Suppressor macrophage treated with lipopolysaccharide for 1 hour (primary cell): ENCODE data around the gene UQCC5.

ENCODE experiments used
- DNase-seq, 3 donors: peaks; one replicate each; pipeline ENCODE4 v3.0.0-alpha.2; 2020 to 2022

UQCC5 gene, protein sequence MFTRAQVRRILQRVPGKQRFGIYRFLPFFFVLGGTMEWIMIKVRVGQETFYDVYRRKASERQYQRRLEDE

DNA sequence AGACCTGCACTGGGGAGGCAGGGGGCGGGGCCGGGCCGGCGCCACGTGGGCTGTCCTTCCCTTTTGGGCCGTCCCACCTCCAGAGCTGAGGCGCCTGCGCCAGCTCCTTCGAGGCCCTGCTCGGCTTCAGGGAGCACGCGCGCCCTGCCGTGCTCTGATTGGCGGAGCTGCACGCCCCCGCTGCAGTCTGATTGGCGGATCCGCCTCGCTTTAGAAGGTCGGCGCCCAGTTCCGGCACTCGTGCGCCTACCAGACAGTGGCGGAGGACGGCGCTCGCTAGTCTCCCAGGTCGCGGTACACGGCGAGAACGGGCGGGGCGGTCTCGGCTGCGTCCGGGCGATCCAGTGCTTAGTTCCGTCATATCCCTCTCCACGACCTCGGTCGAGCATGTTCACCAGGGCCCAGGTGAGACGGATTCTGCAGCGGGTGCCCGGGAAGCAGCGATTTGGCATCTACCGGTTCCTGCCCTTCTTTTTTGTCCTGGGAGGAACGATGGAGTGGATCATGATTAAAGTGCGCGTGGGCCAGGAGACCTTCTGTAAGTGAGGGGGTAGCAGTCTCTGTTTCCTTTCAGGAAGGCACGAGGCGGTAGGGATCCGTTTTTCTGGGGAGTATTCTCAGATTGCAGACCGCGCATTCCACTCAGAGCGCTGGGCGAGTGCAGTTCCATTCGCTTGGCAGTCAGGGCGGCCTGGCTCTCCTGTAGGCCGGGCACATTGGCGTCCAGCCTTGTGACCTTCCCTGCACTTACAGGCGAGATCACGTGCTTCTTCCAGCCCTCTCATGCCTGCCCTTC lies at the start of gene UQCC5:
UQCC5 (plus strand) TSS at position 237 of the 796 bp plus-strand sequence; CDS start at position 388, 151 bp downstream.
- DNase-seq: peak; percentile 99 to 100 (median 99)

DNA sequence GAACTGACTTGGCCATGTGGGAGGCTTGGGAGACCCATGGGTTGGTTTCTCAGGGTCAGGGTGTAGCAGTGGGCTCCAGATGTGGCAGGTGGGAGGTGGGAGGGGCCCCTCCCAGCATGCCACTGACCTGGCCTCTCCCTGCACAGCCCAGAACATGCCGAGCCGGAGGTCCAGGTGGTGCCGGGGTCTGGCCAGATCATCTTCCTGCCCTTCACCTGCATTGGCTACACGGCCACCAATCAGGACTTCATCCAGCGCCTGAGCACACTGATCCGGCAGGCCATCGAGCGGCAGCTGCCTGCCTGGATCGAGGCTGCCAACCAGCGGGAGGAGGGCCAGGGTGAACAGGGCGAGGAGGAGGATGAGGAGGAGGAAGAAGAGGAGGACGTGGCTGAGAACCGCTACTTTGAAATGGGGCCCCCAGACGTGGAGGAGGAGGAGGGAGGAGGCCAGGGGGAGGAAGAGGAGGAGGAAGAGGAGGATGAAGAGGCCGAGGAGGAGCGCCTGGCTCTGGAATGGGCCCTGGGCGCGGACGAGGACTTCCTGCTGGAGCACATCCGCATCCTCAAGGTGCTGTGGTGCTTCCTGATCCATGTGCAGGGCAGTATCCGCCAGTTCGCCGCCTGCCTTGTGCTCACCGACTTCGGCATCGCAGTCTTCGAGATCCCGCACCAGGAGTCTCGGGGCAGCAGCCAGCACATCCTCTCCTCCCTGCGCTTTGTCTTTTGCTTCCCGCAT lies 49.2 kb upstream of the UQCC5 start:
- DNase-seq: no peak

DNA sequence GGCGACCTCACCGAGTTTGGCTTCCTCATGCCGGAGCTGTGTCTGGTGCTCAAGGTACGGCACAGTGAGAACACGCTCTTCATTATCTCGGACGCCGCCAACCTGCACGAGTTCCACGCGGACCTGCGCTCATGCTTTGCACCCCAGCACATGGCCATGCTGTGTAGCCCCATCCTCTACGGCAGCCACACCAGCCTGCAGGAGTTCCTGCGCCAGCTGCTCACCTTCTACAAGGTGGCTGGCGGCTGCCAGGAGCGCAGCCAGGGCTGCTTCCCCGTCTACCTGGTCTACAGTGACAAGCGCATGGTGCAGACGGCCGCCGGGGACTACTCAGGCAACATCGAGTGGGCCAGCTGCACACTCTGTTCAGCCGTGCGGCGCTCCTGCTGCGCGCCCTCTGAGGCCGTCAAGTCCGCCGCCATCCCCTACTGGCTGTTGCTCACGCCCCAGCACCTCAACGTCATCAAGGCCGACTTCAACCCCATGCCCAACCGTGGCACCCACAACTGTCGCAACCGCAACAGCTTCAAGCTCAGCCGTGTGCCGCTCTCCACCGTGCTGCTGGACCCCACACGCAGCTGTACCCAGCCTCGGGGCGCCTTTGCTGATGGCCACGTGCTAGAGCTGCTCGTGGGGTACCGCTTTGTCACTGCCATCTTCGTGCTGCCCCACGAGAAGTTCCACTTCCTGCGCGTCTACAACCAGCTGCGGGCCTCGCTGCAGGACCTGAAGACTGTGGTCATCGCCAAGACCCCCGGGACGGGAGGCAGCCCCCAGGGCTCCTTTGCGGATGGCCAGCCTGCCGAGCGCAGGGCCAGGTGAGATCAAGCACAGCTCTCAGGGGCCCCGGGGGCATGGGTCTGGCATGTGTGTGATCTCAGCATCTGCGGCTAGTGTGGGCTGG lies 48.4 kb upstream of the UQCC5 start:
- DNase-seq: no peak

DNA sequence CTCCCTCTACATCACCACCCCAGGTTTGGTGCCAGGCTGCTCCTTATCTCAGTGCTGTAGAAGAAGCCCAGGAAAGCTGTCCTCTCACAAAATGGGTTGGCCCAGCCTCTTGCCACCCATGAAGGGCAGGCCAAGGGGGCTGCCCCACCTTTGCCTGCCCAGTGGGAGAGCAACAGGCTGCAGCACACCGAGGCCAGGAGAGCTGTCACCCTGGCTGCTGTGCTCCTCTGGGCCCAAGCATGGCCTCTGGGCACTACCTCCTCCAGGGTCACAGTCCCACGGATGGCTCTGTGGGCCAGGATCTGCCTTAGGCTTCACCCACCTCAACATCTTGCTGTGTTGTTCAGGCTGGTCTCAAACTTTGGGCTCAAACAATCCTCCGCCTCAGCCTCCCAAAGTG lies 47.7 kb upstream of the UQCC5 start:
- DNase-seq: no peak

DNA sequence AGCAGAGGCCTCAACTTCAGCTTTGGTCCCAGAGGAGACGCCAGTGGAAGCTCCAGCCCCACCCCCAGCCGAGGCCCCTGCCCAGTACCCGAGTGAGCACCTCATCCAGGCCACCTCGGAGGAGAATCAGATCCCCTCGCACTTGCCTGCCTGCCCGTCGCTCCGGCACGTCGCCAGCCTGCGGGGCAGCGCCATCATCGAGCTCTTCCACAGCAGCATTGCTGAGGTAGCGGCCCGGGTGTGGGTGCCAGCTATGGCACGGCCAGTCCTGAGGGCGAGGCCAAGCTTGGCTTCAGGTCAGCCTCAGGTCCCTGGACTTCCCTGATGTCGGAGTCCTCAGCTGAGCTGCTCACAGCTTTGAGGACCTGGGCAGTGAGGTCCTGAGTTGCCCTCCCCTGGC lies 47.0 kb upstream of the UQCC5 start:
- DNase-seq: no peak

DNA sequence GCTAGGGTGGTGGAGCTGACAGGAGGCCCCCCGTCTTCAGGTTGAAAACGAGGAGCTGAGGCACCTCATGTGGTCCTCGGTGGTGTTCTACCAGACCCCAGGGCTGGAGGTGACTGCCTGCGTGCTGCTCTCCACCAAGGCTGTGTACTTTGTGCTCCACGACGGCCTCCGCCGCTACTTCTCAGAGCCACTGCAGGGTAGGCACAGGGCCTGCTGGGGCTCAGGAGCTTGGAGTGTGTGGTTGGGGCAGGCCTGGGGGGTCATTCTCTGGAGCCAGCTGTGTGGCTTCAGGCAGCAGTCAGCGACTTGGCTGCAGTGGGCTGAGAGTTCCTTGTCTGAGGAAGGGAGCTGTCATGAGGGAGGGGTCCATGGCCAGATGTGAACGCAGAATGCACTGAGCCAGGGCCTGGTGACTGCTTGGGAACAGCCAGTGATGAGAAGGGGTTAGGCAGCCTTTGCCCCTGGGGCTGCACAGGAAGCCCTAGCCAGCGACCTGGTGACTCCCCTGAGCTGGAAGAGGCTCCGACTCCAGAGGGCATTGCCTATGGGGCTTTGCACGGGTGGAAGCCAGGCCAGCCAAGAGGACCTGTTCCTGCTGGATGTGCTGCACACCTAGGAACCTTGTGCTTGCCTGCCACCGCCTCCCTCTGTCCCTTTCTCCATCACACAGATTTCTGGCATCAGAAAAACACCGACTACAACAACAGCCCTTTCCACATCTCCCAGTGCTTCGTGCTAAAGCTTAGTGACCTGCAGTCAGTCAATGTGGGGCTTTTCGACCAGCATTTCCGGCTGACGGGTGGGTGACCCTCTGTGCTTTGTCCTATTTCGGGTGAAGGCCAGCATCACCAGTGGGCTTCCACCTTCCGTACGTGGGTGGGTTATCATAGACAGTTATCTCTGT lies 46.1 kb upstream of the UQCC5 start:
- no peak for DNase-seq

DNA sequence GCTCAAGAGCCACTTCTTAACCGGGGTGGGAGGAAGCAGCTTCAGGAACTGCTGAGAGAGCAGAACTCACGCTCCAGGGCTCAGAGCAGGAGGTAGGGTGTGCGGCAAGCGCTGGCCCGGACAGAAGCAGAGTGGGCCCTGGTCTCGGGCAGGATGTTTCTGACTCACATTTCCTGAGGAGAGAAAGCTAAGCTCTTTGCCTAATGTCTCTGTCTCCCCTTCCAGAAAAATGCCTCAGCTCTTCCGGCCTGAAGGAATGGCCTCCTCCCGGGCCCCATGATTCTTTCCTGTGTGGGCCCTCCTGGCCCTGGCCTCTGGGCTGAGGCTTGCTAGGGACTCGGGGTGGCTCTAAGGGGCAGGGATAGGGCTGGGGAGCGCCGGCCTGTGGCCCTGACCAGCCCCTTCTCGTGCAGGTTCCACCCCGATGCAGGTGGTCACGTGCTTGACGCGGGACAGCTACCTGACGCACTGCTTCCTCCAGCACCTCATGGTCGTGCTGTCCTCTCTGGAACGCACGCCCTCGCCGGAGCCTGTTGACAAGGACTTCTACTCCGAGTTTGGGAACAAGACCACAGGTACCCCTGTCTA lies 45.4 kb upstream of the UQCC5 start:
- DNase-seq: peak; percentile 78 to 83 (median 78)

DNA sequence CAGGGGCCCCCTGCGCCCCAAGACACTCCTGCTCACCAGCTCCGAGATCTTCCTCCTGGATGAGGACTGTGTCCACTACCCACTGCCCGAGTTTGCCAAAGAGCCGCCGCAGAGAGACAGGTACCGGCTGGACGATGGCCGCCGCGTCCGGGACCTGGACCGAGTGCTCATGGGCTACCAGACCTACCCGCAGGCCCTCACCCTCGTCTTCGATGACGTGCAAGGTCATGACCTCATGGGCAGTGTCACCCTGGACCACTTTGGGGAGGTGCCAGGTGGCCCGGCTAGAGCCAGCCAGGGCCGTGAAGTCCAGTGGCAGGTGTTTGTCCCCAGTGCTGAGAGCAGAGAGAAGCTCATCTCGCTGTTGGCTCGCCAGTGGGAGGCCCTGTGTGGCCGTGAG lies 44.3 kb upstream of the UQCC5 start:
- DNase-seq: no peak

DNA sequence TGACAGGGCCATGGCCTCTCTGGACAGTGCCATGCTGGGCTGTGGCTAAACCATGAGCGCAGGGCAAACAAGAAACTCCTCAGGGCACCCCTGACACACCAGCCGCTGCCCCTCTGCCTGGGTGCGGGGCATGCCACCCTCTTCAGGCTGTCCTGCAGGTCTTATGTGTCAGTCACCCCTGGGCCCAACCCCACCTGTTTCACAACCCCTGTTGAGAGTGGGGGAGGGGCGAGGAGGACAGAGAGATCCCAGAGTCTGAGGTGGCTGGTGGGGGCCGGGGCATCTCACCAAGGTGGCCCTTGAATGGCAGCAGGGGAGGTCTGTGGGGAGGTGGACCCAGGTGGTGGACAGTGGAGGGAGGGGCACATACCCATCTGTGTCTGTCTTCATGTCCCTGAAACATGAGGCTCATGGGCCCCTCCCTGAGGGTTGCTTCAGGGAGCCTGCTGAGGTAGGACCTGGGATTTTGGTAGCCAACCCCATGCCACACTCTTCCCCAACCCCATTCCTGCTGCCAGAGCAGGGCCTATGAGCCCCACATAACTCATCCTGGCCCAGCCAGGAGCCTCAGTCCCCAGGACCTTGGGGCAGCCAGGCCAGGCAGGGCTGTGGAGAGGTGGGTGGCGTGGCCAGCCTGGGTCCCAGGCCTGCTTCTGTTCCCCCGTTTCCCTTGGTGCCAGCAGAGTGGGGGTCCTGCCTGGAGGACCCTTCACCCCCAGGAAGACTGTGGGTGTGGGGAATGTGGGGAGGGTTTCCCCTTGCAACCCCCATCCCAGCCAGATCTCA lies 43.0 kb upstream of the UQCC5 start:
- DNase-seq: no peak

DNA sequence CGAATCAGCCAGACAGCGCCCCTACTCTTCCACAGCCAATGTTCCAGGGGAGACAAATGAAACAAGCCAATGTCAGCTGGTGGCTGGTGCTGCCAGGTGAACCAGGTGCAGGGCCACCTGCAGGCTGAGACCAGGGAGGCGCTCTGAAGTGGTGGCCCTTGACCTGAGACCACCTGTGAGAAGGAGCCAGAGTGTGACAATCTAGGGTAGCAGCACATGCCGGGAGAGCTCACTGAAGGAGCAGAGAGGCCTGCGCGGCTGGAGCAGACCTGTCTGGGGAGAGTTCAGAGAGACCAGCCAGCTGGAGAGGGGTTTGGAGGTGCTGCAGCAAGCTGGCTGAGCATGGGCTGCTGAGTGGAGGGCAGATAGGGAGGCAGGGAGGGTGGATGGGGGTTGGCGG lies 42.0 kb upstream of the UQCC5 start:
- no peak for DNase-seq

DNA sequence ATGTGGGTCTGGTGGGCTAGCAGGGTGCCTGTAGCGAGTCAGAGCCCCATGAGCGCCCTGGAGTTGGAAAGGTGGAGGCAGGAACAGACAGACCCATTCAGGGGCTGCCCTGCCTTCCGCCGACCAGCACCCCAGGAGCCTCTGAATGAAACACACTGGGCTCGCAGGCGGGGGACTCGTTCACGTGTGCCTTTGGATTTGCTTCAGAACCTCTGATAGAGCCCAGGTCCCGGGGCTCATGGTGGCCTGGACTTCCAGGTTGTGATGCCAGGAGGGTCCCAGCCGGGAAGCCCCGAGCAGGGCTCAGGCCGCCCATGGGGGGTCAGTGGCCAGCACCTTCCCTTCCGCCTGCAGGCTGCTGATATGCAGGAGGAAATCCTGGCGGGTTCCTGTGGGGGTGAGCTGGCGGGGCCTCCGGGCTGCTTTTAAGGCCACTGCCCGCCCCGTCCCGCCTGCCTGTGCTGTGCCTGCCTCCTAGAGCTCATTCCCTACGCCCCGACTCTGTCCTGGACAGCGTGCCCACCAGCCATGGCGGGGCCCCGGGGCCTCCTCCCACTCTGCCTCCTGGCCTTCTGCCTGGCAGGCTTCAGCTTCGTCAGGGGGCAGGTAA lies 41.4 kb upstream of the UQCC5 start, which contains the start of gene STAB1:
STAB1 (plus strand) TSS at position 453 of the 610 bp plus-strand sequence; CDS start at position 529, 76 bp downstream.
- peak; percentile 41 to 68 (median 48) for DNase-seq

DNA sequence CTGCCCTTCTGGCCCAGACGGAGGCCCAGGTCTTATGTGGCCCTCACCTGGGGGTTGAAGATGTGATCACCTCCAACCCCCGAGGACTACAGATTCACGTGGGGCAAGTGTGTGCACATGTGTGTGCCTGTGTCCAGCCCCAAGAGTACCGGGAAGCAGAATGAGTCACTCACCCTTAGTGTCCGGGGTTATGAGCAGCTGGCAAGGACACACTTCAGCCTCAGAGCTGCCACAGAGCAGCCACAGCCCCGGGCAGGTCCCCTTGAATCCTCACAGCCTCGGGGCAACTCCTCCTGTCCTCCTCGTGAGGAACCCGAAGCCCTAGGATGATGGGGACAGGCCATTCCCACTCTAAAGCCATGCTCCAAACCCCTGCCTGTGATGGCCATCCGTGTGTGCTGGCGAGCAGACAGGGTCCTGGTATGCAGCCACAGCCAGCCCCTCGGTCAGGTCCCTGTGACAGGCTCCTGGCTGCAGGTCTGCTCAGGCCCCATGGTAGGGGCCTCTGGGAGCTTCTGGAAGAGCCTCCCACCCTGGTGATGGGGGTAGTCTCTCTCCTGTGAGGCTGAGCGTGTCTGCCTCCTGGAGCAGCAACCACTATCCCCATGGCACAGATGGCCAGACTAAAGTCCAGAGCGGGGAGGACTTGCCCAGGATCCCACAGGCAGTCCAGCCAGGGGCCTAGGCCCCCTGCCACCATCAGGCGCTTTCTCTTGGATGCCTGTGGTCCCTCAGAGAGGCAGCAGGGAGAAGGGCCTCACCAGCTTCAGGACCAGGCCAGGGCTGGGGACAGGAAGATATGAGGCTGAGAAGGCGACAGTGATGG lies 40.4 kb upstream of the UQCC5 start:
- peak; percentile 77 to 84 (median 79) for DNase-seq

DNA sequence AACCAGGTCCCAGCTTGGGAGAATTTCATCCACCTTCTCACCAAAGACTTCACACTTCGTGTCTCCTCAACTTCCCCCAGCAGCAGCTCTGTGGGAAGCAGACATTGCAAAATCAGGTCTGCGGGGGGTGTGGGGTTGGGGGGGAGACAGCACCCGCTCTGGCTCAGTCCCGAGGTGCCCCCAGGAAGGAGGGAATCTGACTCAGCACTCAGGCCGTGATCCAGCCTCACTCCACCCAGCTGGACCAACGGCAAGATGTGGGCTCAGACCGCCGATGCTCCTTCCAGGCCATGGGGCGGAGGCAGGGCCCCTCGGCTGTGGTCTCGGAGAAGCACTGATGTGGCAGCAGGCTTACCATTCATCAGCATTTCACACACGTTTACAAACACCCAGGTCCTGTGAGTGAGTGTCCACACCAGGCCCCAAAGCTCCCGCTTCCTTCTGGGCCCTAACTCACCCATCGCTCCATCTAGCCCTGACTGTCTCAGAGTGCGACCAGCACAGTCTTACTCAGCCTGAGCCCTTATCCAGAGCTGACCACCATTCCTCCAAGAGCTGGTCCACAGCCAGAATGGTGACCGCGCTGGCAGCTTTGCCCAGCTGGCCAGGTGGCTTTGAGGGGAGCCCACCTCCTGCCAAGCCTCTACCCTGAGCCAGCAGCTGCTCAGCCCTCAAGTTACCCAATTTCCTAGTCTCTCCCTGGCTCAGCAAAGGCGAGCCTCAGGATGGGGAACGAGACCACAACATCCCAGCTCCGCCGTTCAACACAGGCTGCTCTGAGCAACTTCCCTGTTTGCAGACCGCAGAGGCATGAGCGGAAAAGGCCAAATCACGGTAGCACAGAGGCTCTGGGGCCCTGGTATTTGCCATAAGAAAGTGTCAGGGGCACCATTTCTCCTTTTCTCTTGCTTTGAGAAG lies 38.0 kb upstream of the UQCC5 start:
- DNase-seq: peak; percentile 89 to 92 (median 90)

DNA sequence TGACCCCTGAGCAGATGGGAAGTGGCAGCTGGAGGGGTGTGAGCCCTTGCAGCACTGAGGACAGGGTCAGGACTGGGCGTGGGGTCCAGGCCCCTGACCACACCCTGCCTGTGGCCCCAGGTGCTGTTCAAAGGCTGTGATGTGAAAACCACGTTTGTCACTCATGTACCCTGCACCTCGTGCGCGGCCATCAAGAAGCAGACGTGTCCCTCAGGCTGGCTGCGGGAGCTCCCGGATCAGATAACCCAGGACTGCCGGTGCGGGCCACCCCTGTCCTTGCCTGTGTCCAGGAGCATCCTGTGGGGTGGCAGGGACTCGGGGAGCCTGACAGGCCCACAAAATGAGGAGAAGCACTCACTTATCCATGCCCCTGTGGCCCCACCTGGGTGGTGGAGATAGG lies 35.4 kb upstream of the UQCC5 start:
- no peak for DNase-seq

DNA sequence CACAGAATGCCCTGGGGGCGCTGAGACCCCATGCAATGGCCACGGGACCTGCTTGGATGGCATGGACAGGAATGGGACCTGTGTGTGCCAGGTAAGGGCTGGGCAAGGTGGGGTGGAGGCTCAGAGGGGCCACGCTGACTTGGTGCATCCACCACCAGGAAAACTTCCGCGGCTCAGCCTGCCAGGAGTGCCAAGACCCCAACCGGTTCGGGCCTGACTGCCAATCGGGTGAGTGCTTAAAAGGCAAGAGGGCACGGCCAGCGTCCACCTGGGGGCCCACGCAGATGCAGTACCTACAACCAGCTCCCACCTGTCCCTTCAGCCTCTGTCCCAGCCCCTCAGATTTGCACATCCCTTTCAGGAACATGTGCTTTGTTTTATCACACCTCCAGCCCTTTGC lies 34.4 kb upstream of the UQCC5 start:
- DNase-seq: no peak

DNA sequence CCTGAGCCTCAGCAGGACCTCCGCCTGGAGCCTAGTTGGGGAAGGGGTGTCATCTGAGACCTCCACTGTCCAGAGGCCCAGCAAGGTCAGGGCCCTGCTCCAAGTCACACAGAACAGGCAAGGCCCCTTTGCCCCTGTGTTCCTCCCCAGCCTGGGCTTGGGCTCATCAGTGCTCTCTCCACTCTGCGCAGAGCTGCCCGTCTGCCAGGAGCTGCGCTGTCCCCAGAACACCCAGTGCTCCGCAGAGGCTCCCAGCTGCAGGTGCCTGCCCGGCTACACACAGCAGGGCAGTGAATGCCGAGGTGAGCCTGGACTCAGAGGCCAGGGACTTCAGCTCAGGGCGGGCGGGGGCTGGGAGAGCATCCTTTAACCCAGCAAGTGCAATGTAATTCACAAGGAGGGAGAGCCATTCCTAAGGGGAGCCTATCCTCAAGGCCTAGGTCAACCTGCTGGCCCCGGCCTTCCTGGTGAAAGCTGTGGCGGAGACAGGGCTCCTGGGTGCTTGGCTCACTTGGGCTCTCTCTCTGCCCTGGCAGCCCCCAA lies 33.5 kb upstream of the UQCC5 start:
- DNase-seq: no peak

DNA sequence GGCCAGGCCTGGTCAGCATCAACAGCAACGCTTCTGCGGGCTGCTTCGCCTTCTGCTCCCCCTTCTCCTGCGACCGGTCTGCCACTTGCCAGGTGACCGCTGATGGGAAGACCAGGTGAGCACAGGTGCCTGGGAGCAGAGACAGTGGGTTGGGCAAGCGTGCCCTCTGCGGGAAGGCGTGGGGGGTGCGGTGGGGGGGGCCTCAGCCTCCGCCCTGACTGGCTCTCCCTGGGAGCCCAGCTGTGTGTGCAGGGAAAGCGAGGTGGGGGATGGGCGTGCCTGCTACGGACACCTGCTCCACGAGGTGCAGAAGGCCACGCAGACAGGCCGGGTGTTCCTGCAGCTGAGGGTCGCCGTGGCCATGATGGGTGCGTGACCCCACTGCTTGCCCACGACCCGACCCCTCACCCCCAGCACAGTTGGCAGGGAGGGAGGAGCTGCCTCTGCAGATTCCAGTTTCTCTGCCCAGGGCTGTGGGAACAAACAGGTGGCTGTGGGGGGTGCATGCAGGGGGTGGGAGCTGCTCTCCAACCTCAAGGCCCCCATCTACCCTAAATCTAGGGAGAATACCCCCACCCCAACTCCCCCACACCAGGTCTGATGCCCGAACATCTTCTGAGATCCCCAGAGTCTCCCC lies 32.5 kb upstream of the UQCC5 start:
- no peak for DNase-seq
